Measurements from ENCODE around the gene CDKN3.

CDKN3 gene

GRCh38 chr14:54396493-54397335 lies at the start of gene CDKN3:
Gene CDKN3, plus strand, starts transcription at chr14:54397007. Its CDS starts 62 bp downstream, at chr14:54397069.
- DNase-seq: peak; percentile 98 to 99

GRCh38 chr14:54347044-54347443 lies 49.8 kb upstream of the CDKN3 start:
- no peak for DNase-seq

DNA sequence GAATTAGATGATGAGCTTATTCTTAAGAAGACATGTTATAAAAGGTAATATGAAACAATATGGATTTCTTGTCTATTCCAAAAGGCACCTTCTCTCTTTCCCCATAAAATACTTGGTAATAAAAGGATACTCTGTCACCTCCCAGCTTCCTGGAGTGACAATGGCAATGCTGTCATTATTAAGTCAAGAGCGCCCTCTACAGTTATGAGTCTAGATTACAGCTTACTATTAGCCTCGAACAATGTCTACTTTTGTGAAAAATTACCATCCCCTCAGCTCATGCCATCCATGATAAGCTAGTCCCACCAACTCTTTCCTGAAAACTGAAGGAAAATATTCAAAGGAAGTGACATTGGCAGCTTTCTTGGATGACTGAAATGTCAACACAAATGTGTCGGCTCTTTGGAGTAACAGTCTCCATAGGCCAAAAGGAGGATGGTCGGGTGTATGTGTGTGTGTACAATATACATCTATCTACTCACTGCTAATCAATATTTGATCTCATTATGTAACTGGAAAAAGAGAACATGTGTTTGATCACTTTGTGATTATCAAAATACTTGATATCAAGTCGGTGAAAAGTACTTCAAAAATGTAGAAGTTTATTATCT lies 48.7 kb upstream of the CDKN3 start:
- peak; percentile 19 to 70 for DNase-seq

DNA sequence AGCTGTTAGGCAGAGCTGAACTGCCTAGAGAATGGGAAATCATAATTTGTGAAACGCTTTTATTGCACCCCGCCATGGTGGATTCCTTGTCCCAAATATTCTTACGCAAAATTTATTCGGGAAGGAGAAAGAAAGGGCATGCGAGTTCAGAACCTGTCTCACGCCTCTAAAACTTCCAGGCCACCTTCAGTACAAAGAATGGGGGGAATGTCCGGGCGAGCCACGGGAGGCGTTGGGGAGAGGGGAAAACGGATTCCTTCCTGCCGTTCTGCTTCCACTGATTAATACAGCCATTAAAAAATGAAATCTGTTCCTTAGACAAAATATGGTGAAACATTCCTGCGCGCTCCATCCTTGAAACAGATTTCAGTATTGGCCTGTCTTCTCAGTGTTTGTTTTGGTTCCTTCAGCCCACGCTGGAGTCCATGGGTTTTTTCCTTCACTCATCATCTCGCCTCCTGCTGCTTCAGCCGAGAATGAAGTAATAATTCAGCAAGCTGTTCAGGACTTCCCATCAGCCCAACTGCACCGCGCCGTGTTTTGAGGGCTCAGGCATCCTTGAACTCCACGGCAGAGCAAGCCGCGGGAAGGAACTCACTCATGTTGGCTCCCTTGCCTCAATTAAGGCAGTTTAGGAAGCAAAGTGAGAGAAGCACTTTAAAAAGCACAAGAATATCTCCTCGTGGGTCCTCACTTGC lies 47.7 kb upstream of the CDKN3 start:
- DNase-seq: no peak

GRCh38 chr14:54349713-54350112 lies 47.1 kb upstream of the CDKN3 start:
- no peak for DNase-seq

- DNase-seq: no peak
Observed at GRCh38 chr14:54350203-54350602, 46.6 kb upstream of the CDKN3 start.

- no peak for DNase-seq
Observed at GRCh38 chr14:54353266-54353665, 43.5 kb upstream of the CDKN3 start.

- DNase-seq: no peak
Observed at GRCh38 chr14:54353694-54354093, 43.1 kb upstream of the CDKN3 start.

DNA sequence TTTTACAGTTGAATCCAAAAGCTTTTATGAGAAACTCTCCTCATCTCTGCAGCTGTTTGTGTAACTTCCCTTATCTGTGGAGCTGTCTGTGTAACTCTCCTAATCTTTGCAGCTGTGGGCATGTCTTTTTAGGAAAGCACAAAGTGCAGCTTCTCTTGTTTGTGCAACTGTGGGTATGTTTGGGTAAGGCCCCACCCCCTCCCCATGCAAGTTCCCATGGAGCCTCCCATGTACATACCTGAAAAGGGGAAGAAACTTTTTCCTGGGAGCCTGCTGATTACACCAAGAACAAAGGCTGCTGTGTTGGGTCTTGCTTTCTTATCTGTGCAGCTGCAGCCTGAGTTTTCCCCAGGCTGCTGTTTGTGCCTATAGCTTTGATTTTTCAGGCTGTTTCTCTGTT lies 42.7 kb upstream of the CDKN3 start:
- no peak for DNase-seq

DNA sequence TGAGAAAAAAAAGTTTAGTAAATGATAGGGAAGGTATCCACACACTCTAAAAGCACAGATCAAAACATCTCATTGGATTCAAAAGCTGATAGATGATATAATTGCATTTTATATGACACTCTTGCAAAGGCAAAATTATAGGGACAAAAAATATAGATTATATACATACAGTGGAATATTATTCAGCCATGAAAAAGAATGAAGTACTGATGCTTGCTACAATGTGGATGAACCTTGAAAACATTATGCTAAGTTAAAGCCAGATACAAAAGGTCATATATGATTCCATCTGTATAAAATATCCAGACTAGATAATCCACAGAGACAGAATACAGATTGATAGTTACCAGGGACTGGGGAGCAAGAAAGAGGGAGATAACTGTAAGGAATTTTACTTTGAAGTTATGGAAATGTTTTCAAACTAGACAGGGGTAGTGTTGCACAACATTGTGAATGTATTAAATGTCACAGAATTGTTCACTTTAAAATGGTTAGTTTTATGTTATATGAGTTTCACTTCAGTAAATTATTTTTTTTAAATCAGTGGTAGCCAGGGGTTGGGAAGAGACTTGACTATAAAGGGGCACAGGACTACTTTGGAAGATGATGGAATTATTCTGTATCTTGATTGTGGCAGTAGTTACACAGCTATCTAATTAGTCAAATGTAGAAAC lies 41.7 kb upstream of the CDKN3 start:
- no peak for DNase-seq

DNA sequence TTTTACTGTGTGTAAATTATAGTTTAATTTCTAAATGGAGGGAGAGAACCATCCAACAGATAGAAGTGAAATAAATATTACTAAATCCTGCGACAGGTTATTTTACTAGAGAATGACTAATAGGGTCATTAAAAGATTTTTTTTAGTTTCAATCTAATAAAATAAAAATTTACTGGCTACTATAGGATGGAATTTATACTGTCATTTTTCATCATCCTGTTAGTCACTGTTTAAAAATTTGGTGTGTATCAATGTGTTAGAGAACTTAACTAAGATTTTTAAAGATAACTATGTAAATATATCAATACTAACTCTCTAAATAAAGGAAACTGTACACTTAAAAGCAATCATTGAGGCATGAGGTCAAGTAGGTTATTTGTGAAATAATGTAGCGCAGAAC lies 41.1 kb upstream of the CDKN3 start:
- DNase-seq: no peak

DNA sequence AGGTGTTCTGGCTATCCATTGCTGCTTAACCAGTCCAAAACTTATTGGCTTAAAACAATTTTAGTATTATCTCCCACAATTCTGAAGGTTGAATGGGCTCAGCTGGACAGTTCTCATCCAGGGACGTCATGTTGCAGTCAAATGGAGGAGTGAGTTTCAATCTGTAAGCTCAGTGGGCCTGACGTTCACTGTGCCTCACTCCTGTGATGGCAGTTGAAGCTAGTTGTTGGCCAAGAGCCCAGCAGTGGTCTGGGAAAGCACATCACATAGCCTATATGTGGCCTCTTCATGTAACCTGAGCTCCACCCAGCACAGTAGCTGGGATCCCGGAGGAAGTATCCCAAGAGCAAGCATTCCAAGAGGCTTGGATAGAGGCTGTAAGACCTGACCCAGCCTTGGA lies 40.6 kb upstream of the CDKN3 start:
- no peak for DNase-seq

DNA sequence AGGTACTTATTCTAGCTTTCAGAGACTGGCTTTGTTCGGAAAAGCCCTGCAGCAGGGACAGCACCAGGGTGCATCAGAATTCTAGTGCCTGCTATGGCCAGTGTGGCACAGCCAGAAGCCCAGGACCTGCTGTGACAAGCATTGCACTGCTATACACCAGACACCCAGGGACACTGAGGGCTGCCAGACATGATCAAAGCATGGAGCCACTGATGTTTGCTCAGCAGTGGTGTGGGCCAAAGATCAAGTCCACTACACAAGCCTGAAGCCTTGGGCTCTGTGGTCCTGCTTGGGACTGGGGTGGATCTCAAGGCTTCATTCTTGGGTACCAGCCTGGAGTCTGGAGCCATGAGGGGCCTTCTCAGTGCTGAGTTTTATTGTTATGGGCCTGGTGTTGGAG lies 36.1 kb upstream of the CDKN3 start:
- no peak for DNase-seq

DNA sequence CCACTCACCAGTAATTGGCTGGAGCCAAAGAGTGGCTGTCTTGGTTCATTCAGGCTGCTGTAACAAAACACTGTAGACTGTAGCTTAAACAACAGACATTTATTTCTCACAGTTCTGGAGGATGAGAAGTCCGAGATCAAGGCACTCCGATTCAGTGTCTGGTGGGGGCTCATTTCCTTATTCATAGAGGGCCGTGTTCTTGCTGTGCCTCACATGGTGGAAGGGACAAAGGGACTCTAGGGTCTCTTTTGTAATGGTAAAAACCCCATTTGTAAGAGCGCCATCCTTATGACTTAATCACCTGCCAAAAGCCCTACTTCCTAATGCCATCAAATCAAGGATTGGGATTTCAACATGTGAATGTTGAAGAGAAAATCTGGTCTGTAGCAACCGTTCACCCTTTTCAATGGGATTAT lies 34.7 kb upstream of the CDKN3 start:
- DNase-seq: no peak

DNA sequence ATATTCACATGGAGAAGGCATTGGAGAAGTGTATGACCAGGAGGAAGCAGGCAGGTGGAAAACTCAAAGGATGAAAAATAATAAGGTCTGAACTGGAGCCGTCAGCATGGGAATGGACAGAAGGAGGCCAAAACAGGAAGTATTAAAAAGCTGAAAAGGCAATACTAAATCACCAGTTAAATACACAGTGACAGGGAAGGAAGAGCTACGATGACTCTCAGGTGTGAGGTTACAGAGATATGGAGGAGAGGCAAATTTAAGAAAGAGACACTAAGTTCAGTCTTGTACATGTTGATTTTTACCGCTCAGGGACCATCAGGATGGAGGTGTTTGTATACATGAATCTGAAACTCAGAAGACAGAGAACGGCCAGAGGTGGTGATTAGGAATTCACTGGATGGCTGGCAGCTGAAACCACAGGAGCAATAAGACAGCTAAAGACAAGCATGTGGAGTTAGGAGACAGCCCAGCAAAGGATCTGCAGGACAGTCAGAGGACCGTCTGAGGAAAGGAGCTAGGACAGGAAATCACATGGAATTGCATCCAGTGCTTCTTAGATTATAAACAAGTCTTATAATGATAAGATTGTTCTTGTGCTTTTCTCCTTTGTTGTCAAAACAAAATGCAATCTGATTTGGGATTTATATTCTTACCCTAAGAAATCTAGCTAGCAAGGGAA lies 33.9 kb upstream of the CDKN3 start:
- no peak for DNase-seq

GRCh38 chr14:54364555-54365415 lies 32.0 kb upstream of the CDKN3 start:
- no peak for DNase-seq

GRCh38 chr14:54366736-54367735 lies 29.8 kb upstream of the CDKN3 start:
- DNase-seq: peak; percentile 13 to 65

- DNase-seq: no peak
Observed at GRCh38 chr14:54368291-54368690, 28.5 kb upstream of the CDKN3 start.

DNA sequence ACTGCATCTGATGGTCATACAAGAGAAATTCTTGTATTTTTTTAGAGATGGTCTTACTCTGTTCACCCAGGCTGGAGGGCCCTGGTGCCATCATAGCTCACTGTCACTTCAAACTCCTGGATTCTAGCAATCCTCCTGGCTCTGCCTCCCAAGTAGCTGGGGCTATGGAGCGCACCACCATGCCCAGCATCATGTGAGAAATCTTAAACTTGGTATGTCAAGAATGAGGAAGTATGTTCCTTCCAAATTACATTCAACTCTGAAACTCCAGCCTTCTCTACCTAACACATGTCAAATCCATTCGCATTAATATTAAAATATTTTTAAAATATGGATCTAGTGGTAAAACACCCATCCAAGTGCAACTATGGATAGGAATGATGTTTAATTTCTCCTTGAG lies 27.5 kb upstream of the CDKN3 start:
- no peak for DNase-seq

Data from SW 1271 (cell line).